Measurements from ENCODE around the gene LRRC72. TPM values are rescaled to one million over a fixed set of nuclear protein-coding genes. Genes with fewer than 3 reads are reported as not detected.

The LRRC72 gene
- total and polyA plus RNA-seq, 2 experiments from 2014 or later, result not detected

DNA sequence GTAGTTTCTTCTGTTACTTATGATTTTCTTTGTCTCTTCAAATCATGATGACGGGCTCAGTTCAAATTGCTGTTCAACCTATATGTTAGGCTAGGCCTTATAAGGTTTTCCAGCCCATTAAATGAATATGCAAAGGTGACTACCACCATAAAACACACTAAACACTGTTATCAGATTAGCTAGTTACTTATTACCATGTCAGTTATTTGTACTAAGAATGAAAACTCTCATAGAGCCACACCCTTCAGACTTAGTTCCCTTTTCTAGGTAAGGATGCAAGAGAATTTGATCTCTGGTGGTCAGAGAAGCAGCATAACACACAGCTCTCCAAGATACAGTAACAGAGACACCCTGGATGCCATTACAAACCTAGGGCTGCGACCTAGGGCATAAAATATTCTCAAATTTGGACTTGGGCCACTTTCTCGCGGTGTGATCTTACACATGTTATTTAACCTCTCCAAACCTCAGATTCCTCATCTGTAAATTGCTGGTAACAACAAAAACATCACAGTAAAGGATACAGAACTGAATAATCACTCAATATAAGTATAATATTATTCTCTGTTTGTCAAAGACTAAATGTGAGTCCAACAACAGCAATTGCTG lies 83.3 kb downstream of the LRRC72 start:
- no peak overlapping the region for H3K4me3 ChIP-seq
- no peaks in the 10 kb centered on the region for H3K27me3 ChIP-seq
- no peaks in the 10 kb centered on the region for H3K4me1 ChIP-seq (ENCODE audit: low read depth)
- no peak overlapping the region for H3K27ac ChIP-seq
- H3K36me3 ChIP-seq, result peaks cover 43% of the 10 kb centered on the region
- DNase-seq (ENCODE audit: low read depth in 1 of 2, low spot score in 1 of 2), result no peak
- TF ChIP-seq, protein P1, sequence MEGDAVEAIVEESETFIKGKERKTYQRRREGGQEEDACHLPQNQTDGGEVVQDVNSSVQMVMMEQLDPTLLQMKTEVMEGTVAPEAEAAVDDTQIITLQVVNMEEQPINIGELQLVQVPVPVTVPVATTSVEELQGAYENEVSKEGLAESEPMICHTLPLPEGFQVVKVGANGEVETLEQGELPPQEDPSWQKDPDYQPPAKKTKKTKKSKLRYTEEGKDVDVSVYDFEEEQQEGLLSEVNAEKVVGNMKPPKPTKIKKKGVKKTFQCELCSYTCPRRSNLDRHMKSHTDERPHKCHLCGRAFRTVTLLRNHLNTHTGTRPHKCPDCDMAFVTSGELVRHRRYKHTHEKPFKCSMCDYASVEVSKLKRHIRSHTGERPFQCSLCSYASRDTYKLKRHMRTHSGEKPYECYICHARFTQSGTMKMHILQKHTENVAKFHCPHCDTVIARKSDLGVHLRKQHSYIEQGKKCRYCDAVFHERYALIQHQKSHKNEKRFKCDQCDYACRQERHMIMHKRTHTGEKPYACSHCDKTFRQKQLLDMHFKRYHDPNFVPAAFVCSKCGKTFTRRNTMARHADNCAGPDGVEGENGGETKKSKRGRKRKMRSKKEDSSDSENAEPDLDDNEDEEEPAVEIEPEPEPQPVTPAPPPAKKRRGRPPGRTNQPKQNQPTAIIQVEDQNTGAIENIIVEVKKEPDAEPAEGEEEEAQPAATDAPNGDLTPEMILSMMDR (IDR thresholded peaks at IDR 0.05; ENCODE audit: low read depth, low read length), result no peak
- H3K9me3 ChIP-seq (ENCODE audit: low read depth), result no peaks in the 10 kb centered on the region

DNA sequence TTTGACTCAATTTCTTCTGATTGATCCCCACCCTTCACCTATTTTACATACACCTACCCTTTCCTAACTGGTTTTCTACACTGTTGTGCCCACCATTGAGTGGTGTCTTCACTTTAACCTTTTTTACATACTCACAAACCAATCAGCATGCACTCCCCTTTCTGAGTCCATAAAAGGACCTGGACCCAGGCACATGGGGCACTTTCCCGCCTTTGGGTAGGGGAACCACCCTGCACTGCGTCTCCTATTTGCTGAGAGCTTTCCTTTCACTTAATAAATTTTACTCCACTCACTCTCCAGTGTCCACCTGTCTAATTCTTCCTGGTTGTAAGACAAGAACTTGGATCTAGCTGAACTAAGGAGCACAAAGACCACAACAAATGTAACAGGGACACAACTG lies 85.1 kb downstream of the LRRC72 start:
- Histone ChIP-seq H3K27me3 (no peaks in the 10 kb centered on the region), H3K4me1 (ENCODE audit: low read depth) (no peaks in the 10 kb centered on the region), H3K4me3 (no peak overlapping the region), H3K9me3 (ENCODE audit: low read depth) (no peaks in the 10 kb centered on the region), H3K36me3 (peaks cover 59% of the 10 kb centered on the region), H3K27ac (no peak overlapping the region)
- TF ChIP-seq, protein P1 (IDR thresholded peaks at IDR 0.05; ENCODE audit: low read depth, low read length), result no peak
- no peak for DNase-seq (ENCODE audit: low read depth in 1 of 2, low spot score in 1 of 2)

DNA sequence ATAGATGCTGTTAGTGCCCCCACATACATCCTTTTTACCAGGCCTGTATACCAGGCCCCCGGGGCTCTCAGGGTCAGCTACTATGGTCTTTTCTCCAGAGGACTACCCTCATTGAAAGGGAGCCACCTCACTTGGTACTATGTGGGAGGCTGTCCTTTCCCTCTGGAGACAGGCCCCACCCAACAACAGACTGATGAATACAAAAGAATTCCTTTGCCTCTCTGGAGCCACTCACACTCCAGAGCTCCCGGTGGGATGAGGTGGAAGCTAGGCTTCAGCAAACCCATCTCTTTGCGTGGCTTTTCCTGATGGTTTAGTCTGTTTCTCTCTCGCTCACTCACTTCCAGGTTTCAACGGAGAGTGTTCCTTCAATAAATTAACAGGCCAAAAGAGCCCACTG lies 88.6 kb downstream of the LRRC72 start:
- H3K27me3 ChIP-seq, result no peaks in the 10 kb centered on the region
- H3K9me3 ChIP-seq (ENCODE audit: low read depth), result no peaks in the 10 kb centered on the region
- H3K36me3 ChIP-seq, result peaks cover 49% of the 10 kb centered on the region
- DNase-seq (ENCODE audit: low read depth in 1 of 2, low spot score in 1 of 2), result no peak
- H3K27ac ChIP-seq, result no peak overlapping the region
- TF ChIP-seq, protein P1 (IDR thresholded peaks at IDR 0.05; ENCODE audit: low read depth, low read length), result no peak
- H3K4me1 ChIP-seq (ENCODE audit: low read depth), result no peaks in the 10 kb centered on the region
- H3K4me3 ChIP-seq, result no peak overlapping the region

DNA sequence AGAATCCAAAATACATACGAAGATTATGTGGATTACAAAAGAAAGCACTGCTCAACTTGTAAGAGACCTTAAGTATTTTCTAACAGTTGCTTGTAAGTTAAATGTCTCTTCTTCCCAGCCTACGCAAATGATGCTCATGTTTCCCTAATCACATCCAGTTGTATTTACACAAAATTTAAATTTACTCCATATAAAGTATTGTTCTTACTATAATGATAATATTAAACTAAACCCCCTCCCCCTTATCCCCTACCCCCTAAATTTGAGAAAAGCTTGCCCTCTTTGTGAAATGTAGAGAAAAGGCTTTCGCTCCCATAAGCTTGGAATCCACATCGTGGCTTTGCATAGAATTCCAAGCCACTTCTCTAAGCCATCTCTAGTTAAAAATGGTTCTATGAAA lies 89.5 kb downstream of the LRRC72 start:
- H3K27ac ChIP-seq, result no peak overlapping the region
- H3K36me3 ChIP-seq, result peaks cover 40% of the 10 kb centered on the region
- no peak for DNase-seq (ENCODE audit: low read depth in 1 of 2, low spot score in 1 of 2)
- no peak overlapping the region for H3K4me3 ChIP-seq
- no peaks in the 10 kb centered on the region for H3K4me1 ChIP-seq (ENCODE audit: low read depth)
- no peaks in the 10 kb centered on the region for H3K27me3 ChIP-seq
- TF ChIP-seq, protein P1 (IDR thresholded peaks at IDR 0.05; ENCODE audit: low read depth, low read length), result no peak
- no peaks in the 10 kb centered on the region for H3K9me3 ChIP-seq (ENCODE audit: low read depth)

DNA sequence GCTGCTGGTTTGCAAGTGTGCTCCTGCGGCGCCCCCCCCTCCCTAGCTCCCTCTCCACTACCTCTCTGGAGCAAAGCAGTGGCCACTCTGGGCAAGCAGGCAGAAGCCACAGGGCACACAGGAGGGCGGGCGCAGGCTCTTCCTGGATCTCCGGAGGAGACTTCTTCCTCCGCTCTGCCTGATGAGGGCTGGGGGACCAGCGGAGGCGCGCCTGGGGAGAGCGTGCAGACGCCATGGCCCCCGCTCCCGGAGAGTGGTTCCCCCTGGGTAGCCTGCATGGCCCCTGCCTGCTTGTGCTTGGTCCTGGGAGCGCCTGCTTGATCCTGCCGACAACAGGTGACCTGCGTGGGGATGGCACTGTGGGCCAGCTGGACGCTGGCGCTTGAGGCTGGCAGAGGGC lies 89.9 kb downstream of the LRRC72 start:
- no peak for DNase-seq (ENCODE audit: low read depth in 1 of 2, low spot score in 1 of 2)
- no peak overlapping the region for H3K4me3 ChIP-seq
- peaks cover 40% of the 10 kb centered on the region for H3K36me3 ChIP-seq
- TF ChIP-seq, protein P1 (IDR thresholded peaks at IDR 0.05; ENCODE audit: low read depth, low read length), result no peak
- no peaks in the 10 kb centered on the region for H3K27me3 ChIP-seq
- H3K27ac ChIP-seq, result no peak overlapping the region
- H3K4me1 ChIP-seq (ENCODE audit: low read depth), result no peaks in the 10 kb centered on the region
- no peaks in the 10 kb centered on the region for H3K9me3 ChIP-seq (ENCODE audit: low read depth)

Data from cardiac muscle cell (in vitro differentiated cells and primary cell).